Inferior parietal cortex (tissue), 1 donor: ENCODE results near the gene EHF.
"Not testable (repeated sequence)": the region's sequence is repeated elsewhere in the genome, so short reads cannot be mapped to it uniquely, and the experiment has no call there.

Source experiments
- DNase-seq: peaks from one replicate; pipeline ENCODE4 v3.0.0-alpha.2; 2016; ENCODE audit errors: extremely low spot score

The EHF gene

GRCh38 chr11:34668583-34669053, 47.7 kb downstream of the EHF start:
- no peak for DNase-seq

GRCh38 chr11:34669458-34669857, 48.6 kb downstream of the EHF start:
- DNase-seq: no peak

GRCh38 chr11:34671117-34671516, 50.2 kb downstream of the EHF start:
- DNase-seq: no peak

- no peak for DNase-seq
These were observed 51.1 kb downstream of the EHF start for GRCh38 chr11:34671946-34672345.

GRCh38 chr11:34674038-34674437, 53.1 kb downstream of the EHF start:
- DNase-seq: no peak

GRCh38 chr11:34676227-34676626, 55.3 kb downstream of the EHF start:
- DNase-seq: no peak

GRCh38 chr11:34679681-34680080, 58.8 kb downstream of the EHF start:
- DNase-seq: no peak

GRCh38 chr11:34680206-34680605, 59.3 kb downstream of the EHF start:
- DNase-seq: no peak

GRCh38 chr11:34680918-34681586, 60.2 kb downstream of the EHF start:
- DNase-seq: no peak

GRCh38 chr11:34682825-34683224, 61.9 kb downstream of the EHF start:
- DNase-seq: no peak

GRCh38 chr11:34683396-34683795, 62.5 kb downstream of the EHF start:
- no peak for DNase-seq

- no peak for DNase-seq
These were observed 65.0 kb downstream of the EHF start for GRCh38 chr11:34685864-34686263.

- DNase-seq: not testable (repeated sequence)
These were observed 71.4 kb downstream of the EHF start for GRCh38 chr11:34692299-34692698.

GRCh38 chr11:34696862-34697261, 76.0 kb downstream of the EHF start:
- no peak for DNase-seq

- DNase-seq: no peak
These were observed 86.0 kb downstream of the EHF start for GRCh38 chr11:34706709-34707461.

GRCh38 chr11:34707462-34707840, 86.6 kb downstream of the EHF start:
- DNase-seq: no peak
